Measurements from ENCODE around the gene EFCAB9. TPM values are rescaled to one million over a fixed set of nuclear protein-coding genes. Genes with fewer than 3 reads are reported as not detected.

The EFCAB9 gene
- total RNA-seq, 2 experiments from 2014 or later: not detected

DNA sequence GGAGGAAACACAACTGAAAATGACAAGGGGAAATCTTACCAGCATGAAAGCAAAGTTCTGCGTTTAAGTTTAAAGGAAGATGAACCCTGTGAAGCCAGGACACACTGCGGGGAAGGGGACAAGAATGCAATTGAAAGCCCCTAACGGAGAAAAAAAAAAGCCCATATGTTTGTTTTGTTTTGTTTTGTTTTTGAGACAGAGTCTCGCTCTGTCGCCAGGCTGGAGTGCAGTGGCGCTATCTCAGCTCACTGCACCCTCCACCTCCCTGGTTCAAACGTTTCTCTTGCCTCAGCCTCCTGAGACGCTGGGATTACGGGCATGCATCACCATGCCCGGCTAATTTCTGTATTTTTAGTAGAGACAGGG is 8.9 kb upstream of the EFCAB9 start:
- ChIA-PET CTCF (ENCODE audit: unreplicated experiment) (no interaction called here), POLR2A (interaction anchor here (2.4 kb wide), 1 partner anchor 10 kb away, joined by 39 read pairs; no protein-coding TSS in a partner anchor)
- peaks cover 45% of the 10 kb centered on the region for H3K36me3 ChIP-seq (ENCODE audit: insufficient read depth, low read length)
- no peak overlapping the region for H3K4me3 ChIP-seq (ENCODE audit: low read depth, low read length, poor library complexity, severe bottlenecking)
- H3K4me2 ChIP-seq (ENCODE audit: low read length): peak overlapping the region; percentile 93
- H3K9me3 ChIP-seq (ENCODE audit: low read length): no peaks in the 10 kb centered on the region; the same call in 1 of the 2 replicates
- intact Hi-C loops (cut with micrococcal nuclease; ENCODE audit: unreplicated experiment): loop anchor here (5.0 kb wide), 2 partner anchors 178 to 273 kb away; partner anchors contain the start of gene FBXW11
- H2AFZ ChIP-seq (ENCODE audit: low read length): no peak overlapping the region
- TF ChIP-seq EZH2phosphoT487 (IDR thresholded peaks at IDR 0.05; ENCODE audit: borderline replicate concordance, low read depth, low read length): no peak
- TF ChIP-seq, protein P1, sequence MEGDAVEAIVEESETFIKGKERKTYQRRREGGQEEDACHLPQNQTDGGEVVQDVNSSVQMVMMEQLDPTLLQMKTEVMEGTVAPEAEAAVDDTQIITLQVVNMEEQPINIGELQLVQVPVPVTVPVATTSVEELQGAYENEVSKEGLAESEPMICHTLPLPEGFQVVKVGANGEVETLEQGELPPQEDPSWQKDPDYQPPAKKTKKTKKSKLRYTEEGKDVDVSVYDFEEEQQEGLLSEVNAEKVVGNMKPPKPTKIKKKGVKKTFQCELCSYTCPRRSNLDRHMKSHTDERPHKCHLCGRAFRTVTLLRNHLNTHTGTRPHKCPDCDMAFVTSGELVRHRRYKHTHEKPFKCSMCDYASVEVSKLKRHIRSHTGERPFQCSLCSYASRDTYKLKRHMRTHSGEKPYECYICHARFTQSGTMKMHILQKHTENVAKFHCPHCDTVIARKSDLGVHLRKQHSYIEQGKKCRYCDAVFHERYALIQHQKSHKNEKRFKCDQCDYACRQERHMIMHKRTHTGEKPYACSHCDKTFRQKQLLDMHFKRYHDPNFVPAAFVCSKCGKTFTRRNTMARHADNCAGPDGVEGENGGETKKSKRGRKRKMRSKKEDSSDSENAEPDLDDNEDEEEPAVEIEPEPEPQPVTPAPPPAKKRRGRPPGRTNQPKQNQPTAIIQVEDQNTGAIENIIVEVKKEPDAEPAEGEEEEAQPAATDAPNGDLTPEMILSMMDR (conservative IDR thresholded peaks at IDR 0.05; ENCODE audit: low read length): no peak
- no peak for DNase-seq (ENCODE audit: low spot score)
- H3K27ac ChIP-seq (ENCODE audit: low read depth, low read length, poor library complexity, severe bottlenecking): no peak overlapping the region
- H4K20me1 ChIP-seq (ENCODE audit: insufficient read depth, low read length): peaks cover 3% of the 10 kb centered on the region; the same call in 1 of the 2 replicates
- H3K79me2 ChIP-seq (ENCODE audit: insufficient read depth, low read depth, low read length): peaks cover 67% of the 10 kb centered on the region
- peaks cover 27% of the 10 kb centered on the region for H3K4me1 ChIP-seq (ENCODE audit: insufficient read depth, low read length, poor library complexity, severe bottlenecking)
- no TSS peak for BruUV-seq (replicated peaks)
- no peaks in the 10 kb centered on the region for H3K9me2 ChIP-seq (ENCODE audit: insufficient read depth, low read length)

DNA sequence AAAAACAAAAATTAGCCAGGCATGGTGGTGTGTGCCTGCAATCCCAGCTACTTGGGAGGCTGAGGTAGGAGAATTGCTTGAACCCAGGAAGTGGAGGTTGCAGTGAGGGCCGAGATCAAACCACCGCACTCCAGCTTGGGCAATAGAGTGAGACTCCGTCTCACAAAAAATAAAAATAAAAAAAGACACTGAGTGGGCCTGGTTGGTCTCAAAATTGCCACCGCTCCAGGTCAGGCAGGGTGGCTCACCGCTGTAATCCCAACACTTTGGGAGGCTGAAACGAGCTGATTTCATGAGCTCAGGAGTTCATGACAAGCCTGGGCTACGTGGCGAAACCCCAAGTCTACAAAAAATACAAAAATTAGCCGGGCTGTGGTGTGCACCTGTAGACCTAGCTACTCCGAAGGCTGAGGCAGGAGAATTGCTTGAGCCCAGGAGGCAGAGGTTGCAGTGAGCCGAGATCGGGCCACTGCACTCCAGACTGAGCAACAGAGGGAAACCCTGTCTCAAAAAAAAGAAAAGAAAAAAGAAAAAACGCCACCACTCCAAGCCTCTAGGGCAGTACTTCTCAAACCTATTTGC is 7.8 kb upstream of the EFCAB9 start:
- Histone ChIP-seq H3K4me1 (ENCODE audit: insufficient read depth, low read length, poor library complexity, severe bottlenecking) (peaks cover 26% of the 10 kb centered on the region), H4K20me1 (ENCODE audit: insufficient read depth, low read length) (peaks cover 3% of the 10 kb centered on the region; the same call in 1 of the 2 replicates), H3K4me2 (ENCODE audit: low read length) (peak overlapping the region; percentile 93), H3K9me2 (ENCODE audit: insufficient read depth, low read length) (no peaks in the 10 kb centered on the region), H2AFZ (ENCODE audit: low read length) (no peak overlapping the region), H3K9me3 (ENCODE audit: low read length) (no peaks in the 10 kb centered on the region), H3K27ac (ENCODE audit: low read depth, low read length, poor library complexity, severe bottlenecking) (no peak overlapping the region), H3K79me2 (ENCODE audit: insufficient read depth, low read depth, low read length) (peaks cover 59% of the 10 kb centered on the region), H3K4me3 (ENCODE audit: low read depth, low read length, poor library complexity, severe bottlenecking) (peak overlapping the region; percentile 97), H3K36me3 (ENCODE audit: insufficient read depth, low read length) (peaks cover 39% of the 10 kb centered on the region)
- intact Hi-C loops (cut with micrococcal nuclease; ENCODE audit: unreplicated experiment): loop anchor here (5.0 kb wide), 2 partner anchors 179 to 274 kb away; partner anchors contain the start of gene FBXW11
- no TSS peak for BruUV-seq (replicated peaks)
- ChIA-PET CTCF (ENCODE audit: unreplicated experiment) (interaction anchor here (0.7 to 1.3 kb wide), 5 partner anchors 10 to 96 kb away, joined by 3 to 6 read pairs (median 3); no protein-coding TSS in a partner anchor), POLR2A (interaction anchor here (0.6 to 2.4 kb wide), 15 partner anchors 8 to 1601 kb away, joined by 3 to 39 read pairs (median 4); partner anchors contain the start of gene UBTD2)
- no peak for DNase-seq (ENCODE audit: low spot score)
- TF ChIP-seq, protein P1 (conservative IDR thresholded peaks at IDR 0.05; ENCODE audit: low read length): no peak
- no peak for TF ChIP-seq EZH2phosphoT487 (IDR thresholded peaks at IDR 0.05; ENCODE audit: borderline replicate concordance, low read depth, low read length)

Measured in OCI-LY7 (cell line).